HL-60/S4 treated with retinoic acid at 250 ng/mL for 4 days and 3 days (cell line): ENCODE results near the gene SERPIND1.

Experiments used
- in situ Hi-C: fragments of 300-500 bp; cut with MboI; formaldehyde crosslinking; loops from 2 replicates; pipeline ENCODE4 v1.7.0; 2022; ENCODE audit warnings: low sequenced_read_pairs

SERPIND1 gene

GRCh38 chr22:20788627-20789344, 14.9 kb downstream of the SERPIND1 start:
- in situ Hi-C loops: no loop called here

DNA sequence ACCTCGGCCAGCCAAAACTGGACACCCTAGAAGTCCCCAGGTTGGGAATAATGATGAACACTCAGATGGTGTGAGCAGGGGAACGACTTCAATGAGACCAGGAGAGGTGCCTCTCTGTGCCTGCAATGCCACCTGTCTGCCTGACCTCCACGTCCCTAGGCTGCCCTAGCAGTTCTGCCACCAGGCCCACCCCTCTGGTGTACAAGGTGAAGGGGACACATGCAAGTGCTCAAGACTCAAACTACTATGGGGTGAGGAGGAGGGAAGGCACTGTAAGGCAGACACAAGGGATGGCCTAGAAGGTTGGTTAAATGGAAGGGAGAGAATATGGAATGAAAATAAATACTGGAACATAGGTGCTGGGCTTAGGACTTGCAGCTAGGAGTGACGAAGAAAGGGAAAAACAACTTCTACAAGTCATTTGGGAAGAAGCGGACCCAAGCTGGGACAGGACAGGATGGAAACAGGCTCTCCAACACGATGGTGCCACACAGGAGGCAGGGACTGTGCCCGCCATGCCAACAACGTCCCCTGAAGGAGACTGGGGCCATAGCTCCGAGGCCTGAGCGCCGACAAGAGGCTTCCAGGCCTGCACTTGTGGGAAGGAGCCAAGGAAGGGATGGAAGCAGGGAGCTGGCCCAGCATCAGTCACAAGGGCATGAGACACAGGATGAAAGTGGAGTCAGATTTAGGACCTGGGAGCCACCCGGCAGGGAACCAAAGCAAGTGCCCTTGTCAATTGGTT, 18.5 kb downstream of the SERPIND1 start:
- in situ Hi-C loops: no loop called here

GRCh38 chr22:20792966-20793728, 19.2 kb downstream of the SERPIND1 start:
- in situ Hi-C loops: no loop called here

GRCh38 chr22:20793748-20794649, 20.1 kb downstream of the SERPIND1 start:
- in situ Hi-C loops: no loop called here

- in situ Hi-C loops: no loop called here
These were observed 20.9 kb downstream of the SERPIND1 start for GRCh38 chr22:20794650-20795413.

GRCh38 chr22:20796731-20797130, 22.8 kb downstream of the SERPIND1 start:
- in situ Hi-C loops: no loop called here

DNA sequence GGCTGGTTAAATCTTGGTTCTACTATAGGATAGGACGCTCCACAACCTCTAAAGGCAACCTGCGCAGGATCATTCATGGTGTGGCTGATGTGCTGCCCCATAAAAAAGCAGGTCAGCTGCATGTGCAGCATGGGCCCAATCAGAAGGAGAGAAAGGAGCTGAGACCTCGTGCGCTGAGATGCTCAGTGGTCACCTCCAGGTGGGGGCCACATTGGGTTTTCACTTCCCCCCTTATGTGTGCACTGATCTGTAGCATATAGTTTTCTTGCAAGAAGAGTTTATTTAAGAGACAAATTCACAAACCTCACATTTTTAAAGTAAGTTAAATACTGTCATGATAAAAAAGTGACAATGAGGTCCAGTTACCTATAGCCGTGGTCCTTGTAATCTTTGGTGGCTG, 24.3 kb downstream of the SERPIND1 start:
- in situ Hi-C loops: no loop called here

- in situ Hi-C loops: no loop called here
These were observed 25.1 kb downstream of the SERPIND1 start for GRCh38 chr22:20798974-20799373.

GRCh38 chr22:20799449-20799848, 25.5 kb downstream of the SERPIND1 start:
- in situ Hi-C loops: no loop called here

GRCh38 chr22:20802452-20802851, 28.5 kb downstream of the SERPIND1 start:
- in situ Hi-C loops: no loop called here

GRCh38 chr22:20802922-20803553, 29.1 kb downstream of the SERPIND1 start:
- in situ Hi-C loops: no loop called here

- in situ Hi-C loops: no loop called here
These were observed 29.9 kb downstream of the SERPIND1 start for GRCh38 chr22:20803696-20804324.

DNA sequence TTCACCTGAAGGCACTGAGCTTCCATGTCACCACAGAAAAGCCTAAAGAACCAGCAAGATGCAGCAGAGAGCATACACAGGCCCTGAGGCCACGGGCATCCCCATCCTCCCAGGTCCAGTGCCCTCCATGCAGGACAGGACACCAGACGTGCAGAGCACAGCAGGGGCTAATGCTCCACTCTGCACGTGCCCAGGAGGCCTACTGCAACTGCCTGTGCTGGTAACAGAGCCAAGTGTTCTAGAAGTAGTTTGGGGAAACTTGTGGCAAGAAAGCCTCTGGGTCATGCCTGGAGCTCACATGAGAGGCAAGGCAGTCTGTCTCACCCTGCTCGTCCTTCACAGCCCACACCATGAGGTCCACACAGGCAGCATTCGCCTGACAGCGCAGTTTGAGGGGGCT, 30.7 kb downstream of the SERPIND1 start:
- in situ Hi-C loops: no loop called here

DNA sequence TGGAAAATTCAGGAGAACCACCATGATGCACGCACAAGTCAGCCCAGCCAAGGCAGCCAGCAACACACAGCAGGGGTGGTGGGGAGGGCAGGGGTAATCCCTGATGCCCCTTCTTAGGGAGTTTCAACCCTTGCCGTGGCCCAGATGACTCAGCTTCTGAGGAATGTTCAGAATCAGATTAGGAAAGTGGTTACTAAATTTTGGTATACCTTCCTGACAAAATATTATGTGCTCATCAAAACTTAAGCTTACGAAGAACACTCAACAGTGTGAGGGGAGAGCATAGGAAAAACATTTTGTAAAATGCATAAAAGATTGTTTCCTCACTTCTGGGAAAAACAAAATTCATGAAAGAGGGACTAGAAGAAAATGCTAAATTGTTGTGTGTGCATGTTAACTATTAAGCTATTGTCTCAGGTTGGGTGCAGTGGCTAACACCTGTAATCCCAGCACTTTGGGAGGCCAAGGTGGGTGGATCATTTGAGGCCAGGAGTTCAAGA, 32.1 kb downstream of the SERPIND1 start:
- in situ Hi-C loops: no loop called here

- in situ Hi-C loops: no loop called here
These were observed 33.4 kb downstream of the SERPIND1 start for GRCh38 chr22:20807315-20807752.

- in situ Hi-C loops: no loop called here
These were observed 34.9 kb downstream of the SERPIND1 start for GRCh38 chr22:20808844-20809243.

DNA sequence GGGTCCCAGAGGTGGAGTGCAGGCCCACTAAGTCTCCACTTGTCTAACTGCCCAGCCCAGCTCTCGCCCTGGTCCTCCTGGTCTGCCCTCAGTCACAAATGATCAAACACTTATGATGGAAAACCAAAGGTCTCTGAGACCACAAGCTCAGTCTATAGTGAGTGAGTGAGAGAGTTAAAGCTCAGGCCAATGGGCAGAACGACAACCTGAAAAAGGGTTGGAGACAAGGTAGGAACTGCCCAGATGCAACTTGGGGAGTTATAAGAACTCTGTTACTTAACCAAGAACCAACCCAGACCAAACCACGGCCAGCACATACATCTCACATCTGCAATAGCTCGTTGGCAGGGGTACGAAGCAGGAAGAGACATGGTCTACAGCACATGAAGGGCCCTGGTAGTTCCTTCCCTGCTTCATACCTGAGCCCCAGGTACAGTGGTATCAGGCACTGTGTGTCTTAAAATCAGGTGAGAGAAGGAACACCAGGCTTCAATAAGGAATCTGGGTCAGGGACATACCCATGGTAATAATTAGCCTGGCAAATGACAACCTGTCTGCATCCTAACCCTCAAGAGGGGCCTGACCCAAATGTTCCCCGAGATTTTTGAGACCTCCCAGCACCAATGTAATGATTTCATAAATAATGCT, 35.7 kb downstream of the SERPIND1 start:
- in situ Hi-C loops: no loop called here

- in situ Hi-C loops: no loop called here
These were observed 36.7 kb downstream of the SERPIND1 start for GRCh38 chr22:20810645-20811044.
